Vagina (tissue), 2 donors: ENCODE measurements around the gene CPNE8.

Experiments used
- CTCF ChIP-seq, 3 experiments: fragments of 450-650 bp in 2 of 3; fragments of 200-600 bp in 1 of 3; sonication (generic) in 1 of 3; IDR thresholded peaks; one replicate each; pipeline ENCODE4 v1.5.1; 2017 to 2019; ENCODE audit warnings: antibody characterized with exemption in 3 of 3, mild to moderate bottlenecking in 2 of 3, moderate library complexity in 2 of 3
- POLR2A ChIP-seq, 2 donors: fragments of 450-650 bp; IDR thresholded peaks; one replicate each; pipeline ENCODE4 v1.6.1; 2017; ENCODE audit warnings: antibody characterized with exemption in 2 of 2, mild to moderate bottlenecking in 2 of 2, moderate library complexity in 2 of 2

GRCh38 chr12:38695057-38695456 is 210.3 kb downstream of the CPNE8 start:
- TF ChIP-seq CTCF (IDR thresholded peaks at IDR 0.05): no peak
- no peak for TF ChIP-seq POLR2A (IDR thresholded peaks at IDR 0.05)
